Measurements from ENCODE around the gene PTF1A.

Gene PTF1A

GRCh38 chr10:23189024-23189423 is 3.1 kb upstream of the PTF1A start:
- no peak for DNase-seq

GRCh38 chr10:23190872-23191763 is 994 bp upstream of the PTF1A start:
- DNase-seq: no peak

GRCh38 chr10:23192712-23193434 is 761 bp downstream of the PTF1A start:
- no peak for DNase-seq

- DNase-seq: no peak
Measured at GRCh38 chr10:23193435-23194074, 1.4 kb downstream of the PTF1A start.

GRCh38 chr10:23194471-23194965 is 2.4 kb downstream of the PTF1A start:
- no peak for DNase-seq

GRCh38 chr10:23194966-23195845 is 3.1 kb downstream of the PTF1A start:
- DNase-seq: no peak

GRCh38 chr10:23195846-23196600 is 3.9 kb downstream of the PTF1A start:
- no peak for DNase-seq

- DNase-seq: no peak
Measured at GRCh38 chr10:23196915-23197314, 4.8 kb downstream of the PTF1A start.

GRCh38 chr10:23197416-23197861 is 5.3 kb downstream of the PTF1A start:
- no peak for DNase-seq

- no peak for DNase-seq
Measured at GRCh38 chr10:23198610-23198939, 6.5 kb downstream of the PTF1A start.

GRCh38 chr10:23198940-23199767 is 7.0 kb downstream of the PTF1A start:
- no peak for DNase-seq

GRCh38 chr10:23199768-23200511 is 7.8 kb downstream of the PTF1A start:
- DNase-seq: no peak

GRCh38 chr10:23200586-23200985 is 8.5 kb downstream of the PTF1A start:
- no peak for DNase-seq

GRCh38 chr10:23200997-23201652 is 9.0 kb downstream of the PTF1A start:
- DNase-seq: no peak

GRCh38 chr10:23201837-23202236 is 9.7 kb downstream of the PTF1A start:
- no peak for DNase-seq

- no peak for DNase-seq
Measured at GRCh38 chr10:23202779-23203178, 10.7 kb downstream of the PTF1A start.

GRCh38 chr10:23203369-23204325 is 11.5 kb downstream of the PTF1A start:
- no peak for DNase-seq

- no peak for DNase-seq
Measured at GRCh38 chr10:23204773-23205172, 12.7 kb downstream of the PTF1A start.

All from activated CD8-positive, alpha-beta memory T cell treated with anti-CD3 and anti-CD28 coated beads, Interleukin-2, amount 50 U/mL, for 48 hours (primary cell).